HCT116 (cell line): Measurements from ENCODE around the gene TMC6. TPM values are rescaled to one million over a fixed set of nuclear protein-coding genes. Genes with fewer than 3 reads are reported as not detected.

Experiments
- ATAC-seq: fragments of 200-7000 bp; cut with Tn5 transposase; 2 replicates; pipeline ENCODE4 v1.9.1; 2020; ENCODE audit warnings: mild to moderate bottlenecking, moderate library complexity
- BruUV-seq: library from RNA; stranded (reverse); fragments of 400-500 nt; replicated peaks from 2 replicates; lab custom pipeline; 2021; lab: Mats Ljungman, UMichigan
- CTCF ChIA-PET: fragments of 300-600 bp; sonication (Branson Sonifier 250); formaldehyde crosslinking; loops from one replicate; lab custom pipeline; 2021; ENCODE audit warnings: antibody characterized with exemption; lab: Charles Lee
- POLR2A ChIA-PET: fragments of 300-600, 350-600 bp; sonication (Branson Sonifier 250); formaldehyde crosslinking; loops from one replicate; lab custom pipeline; 2021; ENCODE audit warnings: antibody characterized with exemption; lab: Charles Lee
- RAD21 ChIA-PET, 2 experiments: fragments of 300-600 bp; sonication (Branson Sonifier 250); formaldehyde crosslinking; loops; one replicate each; lab custom pipeline; 2023; ENCODE audit warnings: low total read pairs in 2 of 2; ENCODE audit not compliant: uncharacterized antibody in 2 of 2, unreplicated experiment in 2 of 2, low non-redundant PET in 1 of 2; lab: Charles Lee
- DNase-seq: peaks from one replicate; pipeline ENCODE4 v3.0.0-alpha.2; 2010; ENCODE audit warnings: low read depth, low spot score
- H2AFZ ChIP-seq: fragments of 200-600 bp; shearing (Covaris generic), sonication (generic); 2 replicates; pipeline ENCODE4 v1.6.1; 2017; ENCODE audit warnings: low read depth, mixed run types, mixed read lengths, antibody characterized with exemption, low read length; ENCODE audit not compliant: poor library complexity, severe bottlenecking
- H3K27ac ChIP-seq: 2 replicates; pipeline ENCODE4 v1.5.1; 2012; ENCODE audit warnings: low read depth, low read length
- H3K27me3 ChIP-seq: fragments of 200-600 bp; sonication (generic); 2 replicates; pipeline ENCODE4 v1.6.1; 2016; ENCODE audit warnings: mixed run types, low read length, mixed read lengths; ENCODE audit not compliant: insufficient read depth
- H3K36me3 ChIP-seq, 2 experiments: fragments of 200-500 bp in 1 of 2; fragments of 200-600 bp in 1 of 2; sonication (Bioruptor generic) in 1 of 2; sonication (generic) in 1 of 2; 2 replicates each; pipeline versions ENCODE4 v1.5.1 to v1.6.1; 2014 to 2016; ENCODE audit warnings: low read length in 2 of 2, inconsistent platforms in 1 of 2, mixed read lengths in 1 of 2, mixed run types in 1 of 2; ENCODE audit not compliant: insufficient read depth in 2 of 2, control insufficient read depth in 1 of 2
- H3K4me1 ChIP-seq, 2 experiments: fragments of 200-600 bp in 1 of 2; sonication (generic) in 1 of 2; 2 replicates each; pipeline versions ENCODE4 v1.5.1 to v1.6.1; 2012 to 2017; ENCODE audit warnings: low read length in 2 of 2, inconsistent platforms in 1 of 2, mild to moderate bottlenecking in 1 of 2, mixed read lengths in 1 of 2, mixed run types in 1 of 2, moderate library complexity in 1 of 2; ENCODE audit not compliant: insufficient read depth in 2 of 2, control insufficient read depth in 1 of 2
- H3K4me2 ChIP-seq: fragments of 200-600 bp; sonication (generic); 2 replicates; pipeline ENCODE4 v1.6.1; 2017; ENCODE audit warnings: mixed run types, low read length, mixed read lengths
- H3K4me3 ChIP-seq, 2 experiments: fragments of 200-600 bp in 1 of 2; sonication (generic) in 1 of 2; replicated peaks in 1 of 2; 2 replicates each; pipeline ENCODE4 v1.5.1; 2011 to 2016; ENCODE audit warnings: low read length in 2 of 2, control low read depth in 1 of 2, low read depth in 1 of 2, mild to moderate bottlenecking in 1 of 2, mixed read lengths in 1 of 2, mixed run types in 1 of 2
- H3K79me2 ChIP-seq: fragments of 200-600 bp; sonication (generic); 2 replicates; pipeline ENCODE4 v1.6.1; 2017; ENCODE audit warnings: mild to moderate bottlenecking, mixed run types, low read length, moderate library complexity, mixed read lengths; ENCODE audit not compliant: insufficient read depth
- H3K9ac ChIP-seq: fragments of 200-600 bp; sonication (generic); 2 replicates; pipeline ENCODE4 v1.6.1; 2016; ENCODE audit warnings: low read length, mixed read lengths
- H3K9me2 ChIP-seq: fragments of 200-600 bp; sonication (generic), shearing (Covaris generic); 2 replicates; pipeline ENCODE4 v1.6.1; 2017; ENCODE audit warnings: mixed run types, mild to moderate bottlenecking, moderate library complexity; ENCODE audit not compliant: insufficient read depth
- H3K9me3 ChIP-seq, 2 experiments: fragments of 200-500 bp in 1 of 2; fragments of 200-600 bp in 1 of 2; sonication (Bioruptor generic) in 1 of 2; sonication (generic) in 1 of 2; 2 replicates each; pipeline ENCODE4 v1.6.1; 2014 to 2017; ENCODE audit warnings: low read length in 2 of 2, mixed read lengths in 2 of 2, inconsistent platforms in 1 of 2, low read depth in 1 of 2, mild to moderate bottlenecking in 1 of 2, mixed run types in 1 of 2, moderate library complexity in 1 of 2; ENCODE audit not compliant: control insufficient read depth in 1 of 2, insufficient read depth in 1 of 2
- H4K20me1 ChIP-seq: fragments of 200-600 bp; sonication (generic), shearing (Covaris generic); 2 replicates; pipeline ENCODE4 v1.6.1; 2017; ENCODE audit warnings: mixed run types, mild to moderate bottlenecking, moderate library complexity; ENCODE audit not compliant: insufficient read depth
- EZH2phosphoT487 ChIP-seq: fragments of 200-600 bp; IDR thresholded peaks from 2 replicates; pipeline ENCODE4 v1.6.1; 2018; ENCODE audit warnings: antibody characterized with exemption, borderline replicate concordance
- FOSL1 ChIP-seq: IDR thresholded peaks from 2 replicates; pipeline ENCODE4 v1.6.1; 2012; ENCODE audit warnings: low read depth
- JUND ChIP-seq: IDR thresholded peaks from 2 replicates; pipeline ENCODE4 v1.6.1; 2012
- REST ChIP-seq: IDR thresholded peaks from 2 replicates; pipeline ENCODE4 v1.6.1; 2012; ENCODE audit warnings: low read depth
- intact Hi-C: fragments of 100-400 bp; cut with micrococcal nuclease; formaldehyde crosslinking; loops from 2 replicates; pipeline ENCODE4 v1.10.0; 2022
- total RNA-seq: library from RNA; stranded (reverse); gene quantifications from one replicate; pipeline ENCODE4 v1.2.1, GENCODE V29; 2021; ENCODE audit not compliant: unreplicated experiment
- TF ChIP-seq, protein P1 (sequence below), 3 experiments: fragments of 200-600 bp in 1 of 3; sonication (generic) in 1 of 3; IDR thresholded peaks in 2 of 3; conservative IDR thresholded peaks in 1 of 3; 2 replicates each; pipeline ENCODE4 v1.5.1; 2012 to 2017; ENCODE audit warnings: low read depth in 2 of 3, low read length in 2 of 3, antibody characterized with exemption in 1 of 3, borderline replicate concordance in 1 of 3, control low read depth in 1 of 3, mild to moderate bottlenecking in 1 of 3, mixed read lengths in 1 of 3, mixed run types in 1 of 3, moderate library complexity in 1 of 3; ENCODE audit not compliant: insufficient read depth in 1 of 3

The TMC6 gene
- total RNA-seq, 1 experiment from 2014 or later = 142 TPM

DNA sequence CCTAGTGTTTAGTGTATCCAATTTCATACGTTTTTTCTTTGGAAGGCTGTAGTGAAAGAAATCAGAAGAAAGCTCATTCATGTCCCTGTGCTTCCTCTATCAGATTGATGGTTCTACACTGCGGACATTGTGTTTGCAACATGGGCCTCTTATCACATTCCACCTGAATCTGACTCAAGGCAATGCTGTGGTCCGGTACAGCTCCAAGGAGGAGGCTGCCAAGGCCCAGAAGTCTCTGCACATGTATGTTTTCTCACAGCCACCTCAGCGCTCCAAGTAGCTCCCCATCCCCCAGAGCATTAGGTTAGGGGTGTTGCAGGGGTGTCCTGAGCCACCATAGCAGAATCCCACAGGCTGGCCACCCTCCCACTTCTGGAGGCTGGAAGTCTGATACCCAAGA lies 25.2 kb downstream of the TMC6 start:
- no TSS peak for BruUV-seq
- DNase-seq (no peak), ATAC-seq (no peak)
- no peak overlapping the region for H3K9ac ChIP-seq
- no peak overlapping the region for H3K27ac ChIP-seq
- RAD21 ChIA-PET = interaction anchor here in 1 of 2 experiments (0.5 kb wide), 1 partner anchor 9 kb away, joined by 3 read pairs; no protein-coding TSS in a partner anchor
- no peak overlapping the region for H3K4me3 ChIP-seq
- CTCF ChIA-PET = no interaction called here
- intact Hi-C loops = no loop called here
- H3K4me2 ChIP-seq = no peak overlapping the region
- no peaks in the 10 kb centered on the region for H3K9me2 ChIP-seq
- peaks cover 10 to 14% of the 10 kb centered on the region in 2 experiments; a peak in 2 of 4 replicates for H3K36me3 ChIP-seq
- no peak overlapping the region for H2AFZ ChIP-seq
- no peaks in the 10 kb centered on the region for H3K27me3 ChIP-seq
- TF ChIP-seq REST = no peak
- no peak for TF ChIP-seq EZH2phosphoT487
- TF ChIP-seq FOSL1 = no peak
- TF ChIP-seq JUND = no peak
- TF ChIP-seq, protein P1, sequence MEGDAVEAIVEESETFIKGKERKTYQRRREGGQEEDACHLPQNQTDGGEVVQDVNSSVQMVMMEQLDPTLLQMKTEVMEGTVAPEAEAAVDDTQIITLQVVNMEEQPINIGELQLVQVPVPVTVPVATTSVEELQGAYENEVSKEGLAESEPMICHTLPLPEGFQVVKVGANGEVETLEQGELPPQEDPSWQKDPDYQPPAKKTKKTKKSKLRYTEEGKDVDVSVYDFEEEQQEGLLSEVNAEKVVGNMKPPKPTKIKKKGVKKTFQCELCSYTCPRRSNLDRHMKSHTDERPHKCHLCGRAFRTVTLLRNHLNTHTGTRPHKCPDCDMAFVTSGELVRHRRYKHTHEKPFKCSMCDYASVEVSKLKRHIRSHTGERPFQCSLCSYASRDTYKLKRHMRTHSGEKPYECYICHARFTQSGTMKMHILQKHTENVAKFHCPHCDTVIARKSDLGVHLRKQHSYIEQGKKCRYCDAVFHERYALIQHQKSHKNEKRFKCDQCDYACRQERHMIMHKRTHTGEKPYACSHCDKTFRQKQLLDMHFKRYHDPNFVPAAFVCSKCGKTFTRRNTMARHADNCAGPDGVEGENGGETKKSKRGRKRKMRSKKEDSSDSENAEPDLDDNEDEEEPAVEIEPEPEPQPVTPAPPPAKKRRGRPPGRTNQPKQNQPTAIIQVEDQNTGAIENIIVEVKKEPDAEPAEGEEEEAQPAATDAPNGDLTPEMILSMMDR (IDR thresholded peaks at IDR 0.05 in 2 of 3, conservative IDR thresholded peaks at IDR 0.05 in 1 of 3; ENCODE audit: borderline replicate concordance in 1 of 3, insufficient read depth in 1 of 3, low read depth in 2 of 3, low read length in 2 of 3) = no peak
- TF ChIP-seq, all 23 proteins: peak for 0
- no peaks in the 10 kb centered on the region; a peak in 1 of 4 replicates for H3K9me3 ChIP-seq
- H4K20me1 ChIP-seq = no peaks in the 10 kb centered on the region
- POLR2A ChIA-PET = no interaction called here
- H3K79me2 ChIP-seq = no peaks in the 10 kb centered on the region
- H3K4me1 ChIP-seq = no peaks in the 10 kb centered on the region
